Epithelial cell of proximal tubule (primary cell): ENCODE data around the gene FHIP2A. TPM values are rescaled to one million over a fixed set of nuclear protein-coding genes. Genes with fewer than 3 reads are reported as not detected.

Source experiments
- DNase-seq: peaks from one replicate; pipeline ENCODE4 v3.0.0-alpha.2; 2011; ENCODE audit warnings: low read depth
- H3K4me3 ChIP-seq: 2 replicates; pipeline ENCODE4 v1.5.1; 2011; ENCODE audit warnings: low read depth, mild to moderate bottlenecking, low read length
- CTCF ChIP-seq: conservative IDR thresholded peaks from 2 replicates; pipeline ENCODE4 v1.5.1; 2012; ENCODE audit warnings: low read depth, mild to moderate bottlenecking, low read length
- total RNA-seq: library from RNA; depleted of rRNA; stranded (reverse); fragments of >200 nt; gene quantifications from 2 replicates; pipeline ENCODE4 v1.2.3, GENCODE V29; 2015

Gene FHIP2A
- total RNA-seq, 1 donor from 2014 or later: 10.5 TPM

- DNase-seq: no peak
- H3K4me3 ChIP-seq: no peak overlapping the region
- no peak for TF ChIP-seq CTCF
Observed at GRCh38 chr10:114849674-114850073, 28.1 kb downstream of the FHIP2A start.

- TF ChIP-seq CTCF: no peak
- no peak for DNase-seq
- H3K4me3 ChIP-seq: no peak overlapping the region
Observed at GRCh38 chr10:114850126-114850525, 28.5 kb downstream of the FHIP2A start.

DNA sequence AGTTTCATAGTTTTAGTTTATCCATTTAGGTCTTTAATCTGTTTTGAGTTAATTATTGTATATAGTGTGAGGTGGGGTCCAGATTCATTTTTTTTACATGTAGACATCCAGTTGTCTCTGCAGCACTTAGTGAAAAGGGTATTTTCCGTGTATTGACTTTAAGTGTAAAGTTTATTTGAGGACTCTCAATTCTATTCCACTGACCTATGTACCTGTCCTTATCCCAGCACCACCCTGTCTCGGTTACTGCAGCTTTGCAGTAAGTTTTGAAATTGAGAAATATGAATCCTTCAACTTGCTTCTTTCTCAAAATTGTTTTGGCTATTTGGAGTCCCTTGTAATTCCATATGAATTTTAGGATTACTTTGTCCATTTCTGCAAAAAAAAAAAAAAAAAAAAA lies 29.8 kb downstream of the FHIP2A start:
- DNase-seq: no peak
- no peak overlapping the region for H3K4me3 ChIP-seq
- TF ChIP-seq CTCF: no peak

DNA sequence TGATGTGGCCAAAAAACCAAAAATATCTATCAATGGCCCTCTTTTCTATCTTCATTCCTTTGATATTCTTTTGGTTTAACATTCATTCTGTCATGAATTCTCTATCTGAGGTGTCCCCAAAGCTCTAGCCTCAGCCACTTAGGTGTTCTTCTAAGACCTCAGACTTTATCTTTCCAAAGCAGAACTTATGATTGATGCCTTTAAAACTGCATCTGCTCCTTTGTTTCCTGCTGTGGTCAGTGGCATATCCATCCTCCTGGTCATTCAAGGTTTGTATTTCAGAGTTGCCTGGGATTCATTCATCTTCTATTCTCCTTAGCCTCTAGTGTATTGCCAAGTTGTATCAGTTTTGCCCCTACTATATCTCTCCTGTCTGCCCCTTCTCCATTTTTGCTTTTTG lies 30.6 kb downstream of the FHIP2A start:
- DNase-seq: no peak
- no peak for TF ChIP-seq CTCF
- H3K4me3 ChIP-seq: no peak overlapping the region

- no peak for DNase-seq
Observed at GRCh38 chr10:114854906-114855305, 33.3 kb downstream of the FHIP2A start.

GRCh38 chr10:114855776-114856543 lies 34.4 kb downstream of the FHIP2A start:
- DNase-seq: no peak
- no peak for TF ChIP-seq CTCF
- no peak overlapping the region for H3K4me3 ChIP-seq

More at GRCh38 chr10:114854906-114855305, 33.3 kb downstream of the FHIP2A start:
- no peak for TF ChIP-seq CTCF
- H3K4me3 ChIP-seq: no peak overlapping the region
